HEK293 (cell line): Measurements from ENCODE around the gene CDRT4.

Experiments used
- CTCF ChIP-seq: fragments of 450-650 bp; formaldehyde crosslinking; IDR thresholded peaks from 2 replicates; pipeline ENCODE4 v1.5.1; 2016; ENCODE audit warnings: missing biosample characterization, missing genetic modification characterization
- MEIS1 ChIP-seq: sonication (generic); formaldehyde crosslinking; IDR thresholded peaks from 2 replicates; pipeline ENCODE4 v1.8.1; 2022; ENCODE audit warnings: missing genetic modification reagents, mild to moderate bottlenecking, borderline replicate concordance
- PBX3 ChIP-seq: sonication (generic); formaldehyde crosslinking; IDR thresholded peaks from 2 replicates; pipeline ENCODE4 v1.8.1; 2022; ENCODE audit warnings: mild to moderate bottlenecking, moderate library complexity, missing genetic modification reagents
- PRDM10 ChIP-seq: fragments of 450-650 bp; formaldehyde crosslinking; IDR thresholded peaks from 2 replicates; pipeline ENCODE4 v1.5.1; 2016; ENCODE audit warnings: missing biosample characterization, missing genetic modification characterization
- ZBTB26 ChIP-seq: fragments of 450-650 bp; formaldehyde crosslinking; optimal IDR thresholded peaks from 2 replicates; pipeline ENCODE3; 2016; ENCODE audit warnings: missing biosample characterization, mild to moderate bottlenecking, missing genetic modification characterization
- ZNF37A ChIP-seq: fragments of 450-650 bp; IDR thresholded peaks from 2 replicates; pipeline ENCODE4 v1.5.1; 2018; ENCODE audit warnings: missing biosample characterization, missing genetic modification characterization
- ZNF561 ChIP-seq: fragments of 450-650 bp; IDR thresholded peaks from 2 replicates; pipeline ENCODE4 v1.5.1; 2018; ENCODE audit warnings: missing biosample characterization, missing genetic modification characterization, borderline replicate concordance
- ZNF629 ChIP-seq: fragments of 450-650 bp; formaldehyde crosslinking; IDR thresholded peaks from 2 replicates; pipeline ENCODE4 v1.5.1; 2017; ENCODE audit warnings: missing biosample characterization, missing genetic modification characterization
- ZNF677 ChIP-seq: fragments of 450-650 bp; IDR thresholded peaks from 2 replicates; pipeline ENCODE4 v1.5.0; 2018; ENCODE audit warnings: missing biosample characterization, mild to moderate bottlenecking, missing genetic modification characterization, moderate library complexity

- no peak for TF ChIP-seq CTCF (tag by site-specific recombination)
- TF ChIP-seq PBX3 (CRISPR knock-in tag), result no peak
- TF ChIP-seq ZNF677 (tag by site-specific recombination), result no peak
- no peak for TF ChIP-seq ZNF629
- TF ChIP-seq PRDM10 (tag by site-specific recombination), result no peak
- no peak for TF ChIP-seq MEIS1 (CRISPR knock-in tag)
- TF ChIP-seq ZNF37A (tag by site-specific recombination), result no peak
- no peak for TF ChIP-seq ZBTB26 (tag by site-specific recombination)
- no peak for TF ChIP-seq ZNF561 (tag by site-specific recombination)
Observed at GRCh38 chr17:15454346-15454745, 13.1 kb downstream of the CDRT4 start.
